SK-N-MC (cell line): ENCODE results near the gene PIAS4.

Experiments
- DNase-seq: peaks from one replicate; pipeline ENCODE4 v3.0.0-alpha.2; 2011; ENCODE audit warnings: low read depth, low spot score
- H3K27ac ChIP-seq: fragments of 200-600 bp; sonication (generic); 2 replicates; pipeline ENCODE4 v1.5.1; 2016; ENCODE audit warnings: mixed run types
- H3K36me3 ChIP-seq: fragments of 200-600 bp; sonication (generic); 2 replicates; pipeline ENCODE4 v1.6.1; 2017; ENCODE audit warnings: antibody characterized with exemption, low read length, mixed read lengths; ENCODE audit not compliant: insufficient read depth
- H3K4me3 ChIP-seq: fragments of 200-600 bp; sonication (generic); 2 replicates; pipeline ENCODE4 v1.5.1; 2016
- H3K9ac ChIP-seq: fragments of 200-600 bp; sonication (generic); 2 replicates; pipeline ENCODE4 v1.8.0; 2017; ENCODE audit warnings: mixed run types, mixed read lengths; ENCODE audit not compliant: insufficient read length
- H3K9me3 ChIP-seq: fragments of 200-600 bp; sonication (generic); 2 replicates; pipeline ENCODE4 v1.6.1; 2017; ENCODE audit warnings: low read depth, mild to moderate bottlenecking, antibody characterized with exemption, low read length, moderate library complexity, mixed read lengths
- EZH2 ChIP-seq: fragments of 200-600 bp; sonication (generic); IDR thresholded peaks from one replicate; pipeline ENCODE4 v1.6.1; 2017; ENCODE audit warnings: antibody characterized with exemption
- FOXP2 ChIP-seq: optimal IDR thresholded peaks from 2 replicates; pipeline ENCODE3; 2011; ENCODE audit warnings: mild to moderate bottlenecking, moderate library complexity; ENCODE audit not compliant: insufficient read depth; ENCODE audit errors: extremely low read length, control extremely low read depth
- POLR2AphosphoS5 ChIP-seq: IDR thresholded peaks from 2 replicates; pipeline ENCODE4 v1.6.1; 2012; ENCODE audit warnings: mild to moderate bottlenecking, low read depth, low read length, borderline replicate concordance

Gene PIAS4

DNA sequence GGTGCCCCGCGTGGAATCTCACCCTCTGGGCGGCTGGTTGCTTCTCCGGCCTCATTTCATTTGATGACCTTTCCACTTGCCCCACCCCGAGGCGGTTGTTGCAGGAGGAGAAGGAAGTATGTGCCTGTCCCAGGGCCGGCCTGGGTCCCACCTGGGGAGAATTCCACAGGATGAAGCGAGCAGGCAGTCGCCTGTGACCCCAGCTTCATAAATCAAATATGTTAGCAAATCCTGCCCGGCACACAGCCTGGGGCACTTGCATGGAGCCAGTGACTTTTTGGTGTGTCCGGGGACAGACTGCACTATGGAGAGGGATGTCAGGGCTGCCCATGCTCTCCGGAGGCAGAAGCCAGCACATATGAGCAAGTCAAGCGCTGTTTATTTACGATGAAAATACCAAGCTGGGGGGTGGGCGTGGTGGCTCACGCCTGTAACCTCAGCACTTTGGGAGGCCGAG lies 78.9 kb downstream of the PIAS4 start:
- no peaks in the 10 kb centered on the region for H3K9me3 ChIP-seq
- TF ChIP-seq EZH2 = no peak
- no peak for TF ChIP-seq FOXP2
- no peak for TF ChIP-seq POLR2AphosphoS5
- H3K36me3 ChIP-seq = peaks cover 3% of the 10 kb centered on the region; the same call in 1 of the 2 replicates
- no peak overlapping the region for H3K27ac ChIP-seq
- no peak overlapping the region for H3K4me3 ChIP-seq
- no peak overlapping the region for H3K9ac ChIP-seq
- DNase-seq = no peak

DNA sequence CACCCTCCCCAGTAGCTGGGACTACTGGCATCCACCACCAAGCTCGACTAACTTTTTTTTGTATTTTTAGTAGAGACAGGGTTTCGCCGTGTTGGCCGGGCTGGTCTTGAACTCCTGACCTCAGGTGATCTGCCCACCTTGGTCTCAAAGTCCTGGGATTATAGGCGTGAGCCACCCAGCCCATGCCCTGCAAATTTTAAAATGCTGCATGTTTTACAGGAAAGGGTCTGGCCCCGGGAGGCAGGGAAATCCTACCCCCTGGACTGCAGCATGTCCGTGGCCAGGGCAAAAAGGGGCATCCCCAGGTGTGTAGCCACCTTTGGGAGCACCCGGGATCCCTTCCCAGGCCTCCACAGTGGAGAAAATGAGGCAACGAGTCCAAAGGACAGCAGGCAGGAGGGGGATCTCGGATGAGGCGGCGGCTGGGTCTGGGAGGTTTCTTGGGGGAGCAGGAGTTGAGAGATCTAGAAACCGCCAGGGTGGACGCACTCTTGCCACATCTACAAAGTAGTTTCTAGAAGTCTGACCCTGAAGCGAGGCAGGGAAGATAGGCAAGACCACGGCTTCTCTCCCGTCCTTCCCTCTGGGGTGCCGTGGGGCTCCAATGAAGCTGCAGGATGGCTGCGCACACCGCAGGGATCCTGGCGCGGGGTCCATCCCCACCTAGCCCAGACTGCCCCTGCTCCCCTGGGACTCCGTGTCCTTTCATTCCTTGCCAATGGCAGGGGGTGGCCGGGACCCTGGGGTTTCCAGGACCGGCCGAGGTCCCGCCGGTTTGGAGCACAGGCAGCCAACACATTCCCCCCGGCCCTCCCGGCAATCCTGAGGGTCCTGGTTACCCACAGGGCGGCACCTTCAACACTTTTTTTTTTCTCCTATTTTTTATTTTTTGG lies 80.5 kb downstream of the PIAS4 start:
- H3K27ac ChIP-seq = no peak overlapping the region
- DNase-seq = no peak
- no peaks in the 10 kb centered on the region for H3K9me3 ChIP-seq
- TF ChIP-seq EZH2 = no peak
- no peak for TF ChIP-seq FOXP2
- TF ChIP-seq POLR2AphosphoS5 = no peak; the same call in 1 of the 2 replicates
- H3K36me3 ChIP-seq = peaks cover 3% of the 10 kb centered on the region; the same call in 1 of the 2 replicates
- H3K9ac ChIP-seq = no peak overlapping the region
- H3K4me3 ChIP-seq = no peak overlapping the region

DNA sequence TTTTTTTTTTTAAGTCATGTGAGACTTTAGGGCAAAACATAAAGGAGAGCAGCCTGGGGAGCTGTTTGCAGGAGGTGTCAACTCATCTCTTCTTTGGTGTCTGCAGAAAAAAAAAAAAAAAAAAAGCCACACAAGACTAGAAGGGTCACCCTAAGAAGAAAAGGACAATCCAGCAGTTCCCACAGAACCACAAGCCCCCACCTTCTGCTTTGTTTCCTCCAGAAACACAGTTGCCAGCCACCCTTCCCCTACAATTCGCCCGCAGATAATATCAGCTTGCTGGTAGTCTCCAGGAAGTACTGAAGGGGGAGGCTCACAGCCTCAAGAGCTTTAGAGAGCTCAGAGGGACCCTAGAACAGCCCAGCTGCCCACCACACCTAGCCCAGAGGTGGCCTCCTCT lies 81.4 kb downstream of the PIAS4 start:
- DNase-seq = no peak
- Histone ChIP-seq H3K4me3 (no peak overlapping the region), H3K36me3 (peaks cover 3% of the 10 kb centered on the region; the same call in 1 of the 2 replicates), H3K9me3 (no peaks in the 10 kb centered on the region), H3K9ac (no peak overlapping the region), H3K27ac (no peak overlapping the region)
- TF ChIP-seq POLR2AphosphoS5 = no peak
